Measurements from ENCODE around the gene LAD1.

Gene LAD1

DNA sequence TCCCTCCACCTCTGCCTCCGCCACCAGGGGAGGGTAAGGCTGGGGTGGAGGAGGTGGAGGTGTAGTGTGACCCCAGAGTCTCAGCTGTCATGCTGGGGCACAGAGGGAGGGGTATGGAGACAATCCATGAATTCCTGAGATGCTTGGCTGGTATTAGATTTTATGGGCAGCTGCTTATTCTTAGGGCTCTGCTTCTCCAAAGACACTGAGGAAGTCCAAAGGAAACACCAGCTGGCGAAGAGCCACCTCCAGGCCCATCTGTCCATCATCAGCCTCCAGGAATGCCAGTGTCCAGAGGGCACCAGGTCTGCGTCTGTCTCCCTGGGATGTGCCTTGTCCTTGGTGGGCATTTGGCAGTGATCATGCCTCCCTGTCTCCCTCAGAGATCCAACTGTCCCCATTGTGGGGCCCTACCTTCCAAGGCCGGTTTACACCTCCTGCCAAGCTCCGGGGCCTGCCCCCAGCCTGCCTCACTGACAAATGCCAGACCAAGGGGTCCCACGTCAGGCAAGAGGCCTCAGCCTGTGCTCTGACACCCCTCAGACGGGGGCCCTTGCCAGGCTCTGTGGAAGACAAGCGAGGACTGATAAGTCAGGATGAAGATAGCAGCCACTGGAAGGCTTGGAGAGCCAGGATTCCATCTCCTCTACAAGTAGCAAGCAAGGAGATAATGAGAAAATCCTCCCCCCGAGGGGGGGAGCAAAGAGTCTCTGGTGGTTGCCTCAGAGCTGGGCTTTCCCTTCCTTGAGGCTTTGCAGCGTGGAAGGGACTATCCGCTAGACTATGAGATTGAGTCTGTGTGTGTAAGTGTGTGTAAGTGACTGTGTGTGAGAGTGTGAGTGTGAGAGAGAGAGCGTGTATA is 20.9 kb upstream of the LAD1 start:
- no peak for DNase-seq (ENCODE audit: extremely low read depth in 1 of 2, low read depth in 1 of 2)

DNA sequence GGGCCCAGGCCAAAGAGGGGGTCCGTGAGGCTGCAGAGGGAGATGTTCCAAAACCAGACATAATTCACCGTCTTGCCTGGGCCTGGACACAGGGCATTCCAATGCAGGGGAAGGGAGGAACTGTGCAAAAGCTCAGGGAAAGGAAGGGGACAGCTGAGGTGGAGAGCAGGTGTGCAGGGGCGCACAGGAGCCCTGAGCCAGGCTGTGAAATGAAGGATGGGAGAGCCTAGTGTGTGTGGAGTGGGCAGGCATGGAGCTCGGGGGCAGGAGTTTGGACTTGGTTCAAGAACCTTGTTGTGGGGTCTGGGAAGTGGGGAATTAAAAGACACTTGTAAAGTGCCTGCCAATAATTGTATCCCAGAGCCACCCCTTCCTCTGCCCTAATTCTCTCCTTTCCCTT is 20.1 kb upstream of the LAD1 start:
- DNase-seq (ENCODE audit: extremely low read depth in 1 of 2, low read depth in 1 of 2), result no peak

DNA sequence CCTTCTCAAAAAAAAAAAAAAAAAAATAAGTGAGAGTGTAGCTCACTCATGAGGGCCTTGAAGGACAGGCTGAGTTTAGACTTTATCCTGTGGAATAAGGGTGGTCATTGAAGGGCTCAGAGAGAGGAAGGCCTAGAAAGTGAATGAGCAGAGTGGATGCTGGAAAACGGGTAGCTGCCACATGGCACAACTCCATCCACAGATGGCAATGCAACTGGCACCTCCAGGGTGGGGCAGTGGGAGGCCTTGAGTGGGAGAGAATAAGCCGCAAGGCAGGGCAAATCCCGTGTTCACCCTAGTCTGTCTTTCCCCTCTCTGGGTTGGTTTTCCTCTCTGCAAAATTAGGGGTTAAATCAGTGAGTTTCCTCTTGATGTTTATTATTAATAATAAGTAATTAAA is 19.3 kb upstream of the LAD1 start:
- no peak for DNase-seq (ENCODE audit: extremely low read depth in 1 of 2, low read depth in 1 of 2)

DNA sequence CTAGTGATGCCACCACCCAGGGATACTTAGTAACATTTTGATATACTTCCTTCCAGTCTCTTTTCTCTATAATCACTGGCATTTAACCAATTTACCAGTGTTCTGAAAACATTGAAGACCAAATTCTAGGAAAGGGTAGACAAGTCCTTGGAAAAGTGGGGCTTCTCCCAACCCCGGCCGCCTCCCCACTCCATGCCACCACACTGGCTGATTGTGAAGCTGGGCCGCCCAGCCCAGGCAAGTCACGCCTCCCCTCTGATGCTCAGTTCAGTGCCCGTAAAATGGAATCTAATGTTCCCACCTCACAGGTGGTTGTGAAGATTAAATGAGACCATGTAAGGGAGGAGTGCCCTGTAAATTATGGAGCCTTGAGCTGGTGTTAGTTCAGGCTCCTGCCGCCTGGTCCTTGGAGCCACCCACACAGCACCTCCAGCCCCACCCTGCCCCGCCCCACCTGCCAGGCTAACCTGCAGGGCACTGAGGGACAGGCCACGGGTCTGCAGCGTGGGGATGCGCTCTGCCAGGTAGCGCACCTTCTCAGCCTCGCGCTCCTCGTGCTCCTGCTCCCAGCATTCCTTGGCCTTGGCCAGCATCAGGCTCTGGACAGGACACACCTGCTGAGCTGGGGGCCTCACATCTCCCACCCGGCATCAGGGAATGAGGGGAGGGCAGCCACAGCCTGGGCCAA is 15.1 kb upstream of the LAD1 start:
- DNase-seq (ENCODE audit: extremely low read depth in 1 of 2, low read depth in 1 of 2), result no peak

DNA sequence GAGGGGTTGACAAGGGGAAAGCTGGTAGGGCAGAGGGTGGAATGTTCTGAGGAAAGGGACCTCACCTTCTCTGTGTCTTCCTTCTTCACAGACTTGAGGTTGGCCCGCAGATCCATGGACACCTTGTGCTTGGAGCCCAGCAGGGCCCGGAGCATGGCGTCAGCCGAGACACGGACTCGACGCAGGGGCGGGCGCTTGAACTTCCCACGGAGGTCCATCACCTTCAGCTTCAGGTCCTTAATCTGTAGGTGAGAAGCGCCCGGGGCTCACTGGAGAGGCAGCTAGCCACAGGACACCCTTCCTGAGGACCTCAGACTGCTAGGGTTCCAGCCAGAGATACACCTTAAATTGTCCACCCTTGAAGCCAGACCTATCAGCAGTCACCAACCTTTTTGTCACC is 12.2 kb upstream of the LAD1 start:
- no peak for DNase-seq (ENCODE audit: extremely low read depth in 1 of 2, low read depth in 1 of 2)

DNA sequence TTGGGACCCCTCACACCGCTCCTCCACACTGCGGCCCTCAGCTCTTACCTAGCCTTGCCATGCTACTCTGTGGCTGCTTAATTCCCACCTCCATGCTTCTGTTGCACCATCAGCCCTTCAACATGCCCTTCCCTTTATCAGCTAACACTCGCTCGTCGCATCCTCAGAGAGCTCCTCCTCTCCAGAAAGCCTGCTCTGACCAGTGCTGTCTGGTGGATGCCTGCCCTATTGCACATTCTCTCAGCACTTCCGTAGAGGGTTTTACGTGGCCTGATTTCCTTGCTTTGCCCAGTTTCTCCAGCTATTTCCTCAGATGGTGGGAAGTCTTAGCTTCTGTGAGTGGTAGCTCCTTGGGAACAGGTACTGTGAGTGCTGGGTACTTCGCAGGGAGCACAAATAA is 10.3 kb upstream of the LAD1 start:
- DNase-seq (ENCODE audit: extremely low read depth in 1 of 2, low read depth in 1 of 2), result no peak

DNA sequence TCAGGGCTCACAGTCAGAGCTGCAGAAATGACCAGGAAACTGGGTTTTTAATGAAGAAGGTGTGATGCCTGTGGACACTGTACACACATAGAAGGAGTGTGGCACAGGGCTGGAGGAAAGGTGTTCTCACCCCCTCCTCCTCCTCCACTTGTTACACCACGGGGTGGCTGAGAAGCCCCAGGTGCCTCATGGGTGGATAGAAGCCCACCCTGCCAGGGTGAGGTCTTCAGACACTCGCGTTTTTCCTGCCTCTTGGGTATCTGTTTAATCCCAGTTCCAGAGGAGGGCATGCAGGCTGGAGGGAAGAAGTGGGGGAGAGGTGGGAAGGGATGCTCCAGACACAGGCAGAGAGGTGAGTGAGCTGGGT is 9.7 kb upstream of the LAD1 start:
- no peak for DNase-seq (ENCODE audit: extremely low read depth in 1 of 2, low read depth in 1 of 2)

DNA sequence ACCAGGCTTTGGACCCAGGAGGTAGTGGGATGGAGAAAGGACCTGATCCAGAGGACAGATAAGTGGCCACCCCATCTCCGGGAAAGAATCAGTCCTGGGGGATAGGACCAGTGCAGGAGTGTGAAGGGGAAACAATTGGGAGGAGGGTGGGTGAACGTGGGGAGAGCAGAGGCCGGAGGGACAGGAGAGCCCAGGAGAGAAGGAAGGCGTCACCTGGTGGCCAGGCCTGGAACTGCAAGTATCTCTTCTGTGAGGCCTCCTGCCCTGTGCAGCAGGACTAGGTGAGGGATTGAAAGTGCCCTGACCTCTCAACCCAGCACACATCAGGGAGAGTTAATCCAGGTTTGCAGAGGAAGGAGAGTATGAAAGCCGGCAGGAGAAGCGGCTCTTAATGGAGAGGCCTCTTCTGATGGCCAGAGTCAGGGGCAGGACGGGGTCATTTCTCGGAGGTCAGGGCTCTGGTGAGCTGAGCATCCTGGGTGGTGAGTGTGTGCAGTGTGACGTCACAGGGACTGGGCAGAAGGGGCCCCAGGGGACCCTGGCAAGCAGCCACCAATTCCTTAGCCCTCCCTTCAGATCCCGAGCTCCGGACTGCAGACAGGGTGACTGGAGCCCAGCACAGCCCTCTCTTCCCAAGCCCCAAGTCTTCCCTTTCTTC is 9.2 kb upstream of the LAD1 start:
- DNase-seq (ENCODE audit: extremely low read depth in 1 of 2, low read depth in 1 of 2), result peak; percentile 33 to 66

DNA sequence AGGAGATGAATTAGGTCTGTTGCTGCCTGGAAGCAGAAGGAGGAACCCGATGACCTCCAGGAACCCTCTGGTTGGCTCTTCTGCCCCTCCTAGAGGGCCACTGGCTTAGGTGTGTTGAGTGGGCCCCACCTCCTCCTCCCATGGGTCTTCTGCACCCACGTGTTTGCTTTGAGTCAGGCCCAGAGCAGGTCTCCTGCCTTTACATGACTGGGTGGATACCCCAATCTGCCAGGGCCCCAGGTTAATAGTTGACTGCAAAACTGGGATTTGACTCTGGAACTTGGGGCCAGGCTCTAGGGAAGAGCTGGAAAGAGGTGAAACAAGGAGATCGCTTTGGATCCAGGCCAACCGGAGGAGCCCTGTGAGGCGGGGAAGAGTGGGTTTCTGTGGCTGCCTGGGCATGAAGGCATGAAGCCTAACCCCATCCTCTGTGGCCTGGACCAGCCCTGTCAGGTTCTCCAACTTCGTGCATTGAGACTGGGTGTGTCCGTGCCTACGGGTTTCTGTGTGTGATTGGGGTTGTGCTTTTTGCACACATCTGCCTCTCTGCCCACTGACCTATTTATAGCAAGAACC is 7.8 kb upstream of the LAD1 start:
- DNase-seq (ENCODE audit: extremely low read depth in 1 of 2, low read depth in 1 of 2), result no peak

DNA sequence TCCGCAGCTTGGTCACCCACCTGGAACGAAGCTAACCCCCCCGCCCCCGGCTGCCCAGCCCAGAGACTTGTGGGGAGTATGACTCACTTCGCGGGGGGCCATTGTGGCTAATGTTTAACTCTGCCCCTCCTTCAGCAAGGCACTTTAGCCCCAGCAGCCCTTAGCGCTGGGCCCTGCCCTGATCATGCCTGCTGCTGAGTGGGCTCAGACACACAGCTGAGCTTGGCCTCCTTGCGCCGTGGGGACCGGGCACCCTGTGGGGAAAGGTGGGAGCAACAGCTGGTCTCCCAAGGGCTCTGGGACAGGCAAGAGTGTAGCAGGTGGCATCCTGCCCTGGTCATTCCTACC is 6.3 kb upstream of the LAD1 start:
- no peak for DNase-seq (ENCODE audit: extremely low read depth in 1 of 2, low read depth in 1 of 2)

DNA sequence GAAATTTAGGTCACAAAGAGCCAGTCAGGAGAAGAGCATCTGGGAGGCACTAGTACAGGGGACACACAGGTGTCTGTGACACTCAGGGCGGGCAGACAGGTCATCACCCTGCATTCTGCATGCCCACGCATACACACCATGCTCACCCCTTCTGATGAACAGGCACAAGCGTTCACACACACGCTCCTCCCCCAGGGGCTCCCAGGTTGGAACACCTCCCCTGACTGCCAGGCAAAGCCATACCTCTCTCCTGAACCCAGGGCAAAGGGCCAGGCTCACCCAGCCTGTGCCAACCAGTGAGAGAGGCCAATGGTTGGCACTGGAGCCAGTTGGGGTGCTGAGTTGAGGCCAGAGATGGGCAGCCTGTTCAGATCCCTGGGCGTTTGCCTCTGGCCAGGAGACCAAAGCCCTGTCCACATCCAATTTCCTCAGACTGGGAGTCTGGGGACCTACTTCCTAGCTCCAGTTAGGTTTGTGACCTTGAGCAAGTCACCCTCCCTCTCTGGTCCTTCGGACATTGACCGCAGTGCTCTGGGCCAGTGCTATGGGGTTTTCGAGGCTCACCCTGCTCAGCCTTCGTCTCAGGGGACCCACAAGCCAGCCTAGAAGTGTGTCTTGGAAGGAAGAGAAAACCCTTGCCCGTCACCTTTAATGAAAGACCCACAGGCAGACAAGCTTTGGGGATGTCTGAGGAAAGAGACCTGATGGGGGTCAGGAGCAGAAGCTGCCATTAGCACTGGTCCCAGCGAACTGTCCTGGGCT is 5.8 kb upstream of the LAD1 start:
- DNase-seq (ENCODE audit: extremely low read depth in 1 of 2, low read depth in 1 of 2), result no peak

DNA sequence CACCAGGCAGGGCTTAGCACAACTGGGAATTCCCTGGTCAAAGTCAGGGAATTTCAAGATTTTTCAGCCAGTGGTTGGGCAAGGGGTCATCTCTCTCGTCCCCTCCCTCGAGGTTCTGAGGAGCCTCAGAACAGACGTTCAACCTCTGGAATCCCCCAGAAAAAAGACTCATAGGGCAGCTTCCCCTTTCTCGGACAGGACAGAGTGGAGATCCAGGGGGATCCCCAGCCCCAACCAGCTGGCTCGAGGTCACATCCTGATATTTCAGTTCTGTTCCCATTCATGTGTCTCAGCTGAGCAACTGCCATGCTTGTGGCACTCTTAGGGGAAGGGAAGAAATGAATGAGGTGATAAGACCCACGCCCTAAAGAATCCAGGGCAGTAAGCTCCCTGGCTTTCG is 4.9 kb upstream of the LAD1 start:
- DNase-seq (ENCODE audit: extremely low read depth in 1 of 2, low read depth in 1 of 2), result no peak

DNA sequence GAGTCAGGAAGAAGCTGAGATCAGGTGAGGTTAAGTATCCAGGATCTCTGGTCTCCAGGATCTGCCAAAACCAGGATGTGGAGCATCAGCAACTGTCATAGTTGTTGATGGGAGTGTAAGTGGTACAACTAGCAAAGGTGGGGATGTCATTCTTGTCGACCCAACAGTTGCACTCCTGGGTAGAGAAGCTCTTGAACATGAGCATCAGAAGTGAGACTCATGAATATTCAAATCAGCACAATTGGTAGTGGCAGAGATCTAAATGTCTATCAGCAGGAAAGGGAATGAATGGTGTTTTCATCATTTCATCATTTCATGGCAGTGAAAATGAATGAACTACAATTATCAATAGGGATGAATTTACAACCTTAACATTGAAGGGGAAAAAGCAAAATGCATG is 4.2 kb upstream of the LAD1 start:
- DNase-seq (ENCODE audit: extremely low read depth in 1 of 2, low read depth in 1 of 2), result no peak

DNA sequence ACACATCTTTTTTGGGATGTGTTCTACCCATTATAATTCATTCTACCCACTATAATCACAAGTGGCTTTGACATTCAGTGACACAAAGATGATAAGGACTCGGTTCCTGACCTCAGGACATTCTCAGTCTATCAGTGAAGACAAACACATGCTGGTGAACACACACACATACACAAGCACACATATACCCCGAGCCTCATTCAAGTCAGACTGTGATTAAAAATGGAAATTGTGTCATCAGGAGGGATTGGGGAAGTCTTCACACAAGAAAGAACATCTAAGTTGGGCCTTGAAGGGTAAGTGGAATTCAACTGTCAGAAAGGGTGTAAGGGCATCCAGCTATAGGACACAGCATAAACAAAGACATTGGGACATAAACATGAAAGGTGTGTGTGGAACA is 2.6 kb upstream of the LAD1 start:
- no peak for DNase-seq (ENCODE audit: extremely low read depth in 1 of 2, low read depth in 1 of 2)

DNA sequence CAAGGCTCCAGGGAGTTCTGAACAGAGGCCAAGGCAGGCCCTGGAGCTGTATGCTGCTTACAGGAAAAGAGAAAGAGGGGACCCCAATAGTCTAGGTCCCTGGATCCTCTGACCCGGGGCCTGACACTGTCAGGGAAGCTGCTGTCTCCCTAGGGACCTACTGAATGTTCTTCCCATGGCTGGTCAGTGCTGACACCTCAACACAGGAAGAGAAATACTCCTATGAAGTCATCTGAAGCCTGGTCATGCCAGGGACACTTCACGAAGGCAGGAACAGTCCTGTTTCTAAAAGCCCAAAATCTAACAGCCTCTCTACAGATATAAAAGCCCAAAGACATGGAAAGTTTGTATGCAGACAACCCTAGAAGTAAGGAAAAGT is 1.7 kb upstream of the LAD1 start:
- no peak for DNase-seq (ENCODE audit: extremely low read depth in 1 of 2, low read depth in 1 of 2)

DNA sequence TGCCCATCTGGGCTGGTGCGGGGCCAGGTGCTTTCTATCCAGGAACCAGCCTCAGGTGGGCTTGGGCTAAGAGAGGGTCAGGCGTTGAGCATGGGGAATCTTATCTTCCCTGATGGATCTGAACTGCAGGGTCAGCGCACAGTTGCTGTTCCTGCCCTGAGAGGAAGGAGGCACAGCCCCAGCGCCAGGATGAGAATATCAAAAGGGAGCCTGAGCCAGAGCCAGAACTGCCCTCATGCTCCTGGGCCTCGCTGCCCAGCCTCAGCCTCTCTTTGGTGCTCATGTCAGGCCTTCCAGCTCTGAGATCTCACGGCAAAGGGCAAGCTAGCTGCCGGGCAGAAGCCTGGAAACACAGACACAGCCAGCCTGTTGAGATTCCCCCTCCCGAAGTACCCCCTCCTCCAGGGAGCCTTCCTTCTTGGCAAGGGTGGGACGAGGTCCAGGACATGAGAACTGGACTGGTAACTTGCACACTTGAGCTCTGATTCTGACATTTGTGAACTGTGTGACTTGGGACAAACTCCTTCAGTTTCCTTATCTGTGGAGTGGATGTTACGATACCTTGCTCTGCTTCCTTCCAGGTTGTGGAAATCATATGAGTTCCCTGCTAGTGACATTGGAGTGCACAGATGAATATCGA is 1.2 kb upstream of the LAD1 start:
- DNase-seq (ENCODE audit: extremely low read depth in 1 of 2, low read depth in 1 of 2), result no peak

DNA sequence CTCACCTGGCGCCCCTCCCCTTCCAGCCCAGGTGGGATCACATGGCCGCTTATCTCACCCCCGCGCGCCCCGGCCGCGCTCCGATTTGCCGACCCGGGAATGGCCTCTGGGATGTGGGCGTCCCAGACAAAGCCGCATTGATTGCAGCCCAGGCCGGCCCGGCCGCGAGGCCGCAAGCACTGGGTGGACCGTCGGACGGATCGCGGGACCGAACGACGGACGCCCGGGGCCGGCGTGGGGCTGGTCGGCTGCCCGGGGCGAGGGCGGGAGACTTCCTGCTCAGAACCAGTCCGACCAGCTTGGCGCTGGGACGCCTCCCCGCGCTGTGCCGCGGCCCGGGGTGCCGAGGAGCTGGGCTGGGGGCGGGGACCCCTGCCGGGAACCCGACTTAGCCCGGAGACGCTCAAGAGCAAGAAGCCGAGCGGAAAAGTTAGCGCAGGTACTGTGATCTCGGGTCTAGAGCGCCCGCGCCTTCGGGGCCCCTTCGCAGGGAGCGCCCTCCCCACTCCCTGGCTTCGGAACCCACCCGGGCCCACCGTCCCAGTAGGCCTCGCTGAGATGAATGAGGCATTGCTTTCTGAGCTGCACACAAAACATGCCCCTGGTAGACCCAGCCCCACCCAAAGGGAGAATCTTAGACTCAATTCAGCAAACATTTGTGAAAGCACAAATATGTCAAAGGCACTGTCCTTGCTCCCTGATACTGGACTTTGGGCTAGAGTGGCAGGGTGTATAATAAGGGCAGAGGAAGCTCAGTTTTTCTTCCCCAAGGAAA is 415 bp upstream of the LAD1 start:
- no peak for DNase-seq (ENCODE audit: extremely low read depth in 1 of 2, low read depth in 1 of 2)

DNA sequence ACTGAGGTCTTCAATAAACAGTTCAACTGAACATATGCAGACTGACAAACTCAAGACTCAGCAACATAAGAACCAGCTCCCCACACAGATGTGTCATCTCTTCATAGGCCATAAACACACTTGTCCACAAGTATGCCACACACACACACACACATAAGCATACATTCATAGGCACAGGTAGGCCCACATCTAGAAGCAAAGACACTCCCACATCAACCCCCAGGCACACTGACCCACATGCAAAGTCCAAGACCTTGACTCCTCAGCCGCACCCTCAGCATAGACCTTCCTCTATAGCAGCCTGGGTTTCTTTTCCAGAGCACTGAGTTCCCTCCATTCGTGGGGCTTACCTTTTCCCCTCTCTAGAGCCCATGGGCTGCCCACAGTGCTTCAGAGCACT is 1.4 kb downstream of the LAD1 start:
- DNase-seq (ENCODE audit: extremely low read depth in 1 of 2, low read depth in 1 of 2), result no peak

DNA sequence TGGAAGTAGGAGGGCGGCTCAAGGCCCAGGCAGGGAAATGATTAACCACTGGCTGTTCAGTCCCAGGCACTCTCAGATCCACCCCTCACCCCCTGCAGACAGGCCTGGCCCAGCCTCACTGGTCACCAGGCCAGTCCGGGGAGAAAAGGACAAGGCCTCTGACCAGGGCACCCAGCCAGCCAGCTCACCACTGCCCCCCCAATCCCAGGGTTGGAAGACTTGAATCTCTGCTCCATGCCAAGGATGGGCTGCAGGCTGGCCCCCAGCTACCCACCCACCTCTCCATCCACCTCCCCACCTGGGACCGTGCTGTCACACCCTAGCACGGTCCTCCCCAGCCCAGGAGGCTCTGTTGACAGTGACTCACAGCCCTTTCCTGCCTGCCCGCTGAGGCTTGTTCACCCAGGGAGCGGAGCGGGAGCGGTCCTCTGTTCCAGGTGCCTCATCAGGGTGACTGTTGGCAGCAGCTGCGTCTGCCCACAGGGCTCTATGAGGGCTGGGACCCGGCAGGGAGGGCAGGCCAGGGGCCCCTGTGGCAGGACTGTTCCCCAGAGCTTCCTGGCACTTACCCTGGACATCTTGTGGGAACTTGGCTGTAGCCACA is 2.2 kb downstream of the LAD1 start:
- DNase-seq (ENCODE audit: extremely low read depth in 1 of 2, low read depth in 1 of 2), result no peak

DNA sequence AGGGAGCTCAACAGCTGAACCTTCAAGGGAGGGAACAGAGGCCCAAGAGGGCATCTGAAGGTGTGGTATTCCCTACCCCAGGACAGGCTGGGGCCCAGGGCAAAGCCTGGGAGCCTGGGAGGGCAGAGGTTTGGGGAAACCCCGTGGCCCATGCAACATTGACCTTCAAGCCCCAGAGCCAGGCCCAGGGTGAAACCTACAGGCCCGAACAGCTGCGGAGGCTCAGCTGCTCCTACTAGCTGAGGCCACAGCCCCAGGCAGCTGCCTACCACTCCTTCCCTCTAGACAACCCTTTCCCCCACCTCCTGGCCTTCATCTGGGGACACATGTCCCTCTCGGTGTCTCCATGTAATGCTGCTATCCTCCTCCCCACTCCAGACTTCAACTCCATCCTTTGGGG is 3.2 kb downstream of the LAD1 start:
- no peak for DNase-seq (ENCODE audit: extremely low read depth in 1 of 2, low read depth in 1 of 2)

Measured in stimulated activated CD8-positive, alpha-beta memory T cell treated with anti-CD3 and anti-CD28 coated beads, Interleukin-7, amount 100 ng/mL, for 48 hours (primary cell).